Globus pallidus (tissue), 1 donor: ENCODE measurements around the gene RFC3.

Experiments
- DNase-seq: peaks from one replicate; pipeline ENCODE4 v3.0.0-alpha.2; 2015; ENCODE audit warnings: low spot score

RFC3 gene

GRCh38 chr13:33868343-33868994, 50.5 kb downstream of the RFC3 start:
- DNase-seq: no peak

GRCh38 chr13:33869005-33869404, 51.1 kb downstream of the RFC3 start:
- DNase-seq: no peak

- DNase-seq: no peak
Observed at GRCh38 chr13:33870046-33870668, 52.2 kb downstream of the RFC3 start.

- no peak for DNase-seq
Observed at GRCh38 chr13:33871207-33872004, 53.5 kb downstream of the RFC3 start.

- no peak for DNase-seq
Observed at GRCh38 chr13:33872005-33872351, 54.0 kb downstream of the RFC3 start.

- no peak for DNase-seq
Observed at GRCh38 chr13:33873251-33873908, 55.4 kb downstream of the RFC3 start.

GRCh38 chr13:33874871-33875270, 56.9 kb downstream of the RFC3 start:
- DNase-seq: no peak

- DNase-seq: no peak
Observed at GRCh38 chr13:33875618-33876401, 57.9 kb downstream of the RFC3 start.

GRCh38 chr13:33876716-33877394, 58.9 kb downstream of the RFC3 start:
- DNase-seq: no peak

GRCh38 chr13:33879118-33879517, 61.2 kb downstream of the RFC3 start:
- DNase-seq: no peak

GRCh38 chr13:33882804-33883203, 64.9 kb downstream of the RFC3 start:
- DNase-seq: no peak

GRCh38 chr13:33884531-33885220, 66.7 kb downstream of the RFC3 start:
- no peak for DNase-seq
